Adrenal gland (tissue), 12 donors: ENCODE results near the gene ZNF121. TPM values are rescaled to one million over a fixed set of nuclear protein-coding genes. Genes with fewer than 3 reads are reported as not detected.

Experiments
- DNase-seq, 7 donors: peaks; one replicate each; pipeline ENCODE4 v3.0.0-alpha.2; 2019 to 2020
- H3K27ac ChIP-seq, 5 donors: fragments of 200-600 bp; sonication (generic) in 4 of 5; 1 replicate in 3 of 5; 2 replicates in 2 of 5; pipeline versions ENCODE4 v1.5.1 to v1.8.0; 2016 to 2020; ENCODE audit warnings: mild to moderate bottlenecking in 1 of 5
- H3K27me3 ChIP-seq: fragments of 200-600 bp; 2 replicates; pipeline ENCODE4 v1.8.0; 2021
- H3K36me3 ChIP-seq, 2 donors: fragments of 200-600 bp; replicated peaks in 1 of 2; 1 replicate in 1 of 2; 2 replicates in 1 of 2; pipeline versions ENCODE4 v1.5.1 to v1.8.0; 2018 to 2022
- H3K4me1 ChIP-seq, 2 donors: fragments of 200-600 bp; replicated peaks in 1 of 2; 1 replicate in 1 of 2; 2 replicates in 1 of 2; pipeline versions ENCODE4 v1.5.1 to v1.8.0; 2018 to 2021
- H3K4me3 ChIP-seq, 4 donors: fragments of 200-600 bp; sonication (generic) in 3 of 4; one replicate each; pipeline ENCODE4 v1.5.1; 2016 to 2018
- H3K9me3 ChIP-seq, 3 donors: fragments of 200-600 bp; sonication (generic) in 1 of 3; replicated peaks in 1 of 3; 1 replicate in 2 of 3; 2 replicates in 1 of 3; pipeline versions ENCODE4 v1.5.1 to v1.8.0; 2016 to 2021
- POLR2A ChIP-seq, 2 donors: fragments of 450-650 bp; IDR thresholded peaks; one replicate each; pipeline ENCODE4 v1.6.1; 2017; ENCODE audit warnings: antibody characterized with exemption in 2 of 2, mild to moderate bottlenecking in 2 of 2, moderate library complexity in 1 of 2
- WGBS, 4 donors: extraction: QIAGEN DNeasy Blood & Tissue Kit in 2 of 4; methylation state at CpG; one replicate each; pipeline versions ENCODE4 v1.1.5 to v1.1.7; 2013 to 2017; 5-methylcytosine and 5-hydroxymethylcytosine counted together
- intact Hi-C, 2 donors: fragments of 100-400 bp; cut with DNase I; formaldehyde crosslinking; loops; one replicate each; pipeline versions ENCODE4 v1.14.1 to v1.15.0; 2022 to 2023
- polyA plus RNA-seq, 3 donors: library from polyadenylated mRNA; stranded (reverse); fragments of 200-250 nt in 2 of 3; fragments of 350-450 nt in 1 of 3; fragmentation: Illumina TruSeq in 1 of 3; extraction: RNeasy Lipid Tissue Mini Kit (QIAGEN cat#74804) in 1 of 3; gene quantifications; one replicate each; pipeline ENCODE4 v1.2.3, GENCODE V29; 2013 to 2014
- total RNA-seq, 9 donors: library from RNA; depleted of rRNA in 4 of 9; stranded (reverse); fragments of >200 nt in 4 of 9; fragments of 120-200 nt in 1 of 9; fragmentation: NEBNext Ultra II Directional in 1 of 9; extraction: Animal tissue kit (Norgen Biotek cat#: 25700) in 1 of 9; gene quantifications; one replicate each; pipeline versions ENCODE4 v1.1.0 to v1.2.4, GENCODE V29; 2013 to 2023
- TF ChIP-seq, protein P1 (sequence below), 6 experiments: fragments of 450-650 bp in 4 of 6; fragments of 200-600 bp in 2 of 6; sonication (generic) in 1 of 6; IDR thresholded peaks; 1 replicate in 5 of 6; 2 replicates in 1 of 6; pipeline versions ENCODE4 v1.5.1 to v1.8.0; 2016 to 2021; ENCODE audit warnings: antibody characterized with exemption in 6 of 6, mild to moderate bottlenecking in 2 of 6, moderate library complexity in 1 of 6
- donor health status: healthy with polysubstance abuse.
- donor health status: Bipolar disorder and iron deficiency.
- donor health status: DM: yes; HTN: yes; CAD: no.
- donor health status: DM: no; HTN: no; CAD: no.
- donor health status: DM: no; HTN: no; CAD: no.
- donor health status: DM: yes; HTN: yes; CAD: no.

Gene ZNF121
- total and polyA plus RNA-seq, 12 donors, result 4.7 to 35.6 (median 19.6) TPM

GRCh38 chr19:9535934-9536333 is 48.4 kb downstream of the ZNF121 start:
- DNase-seq, result no peak
- H3K4me1 ChIP-seq, result peaks cover 4 to 18% of the 10 kb centered on the region in 2 donors
- peaks cover 0 to 23% (median 0%) of the 10 kb centered on the region in 3 donors for H3K9me3 ChIP-seq
- intact Hi-C loops, result no loop called here
- peaks cover 0 to 52% of the 10 kb centered on the region in 2 donors for H3K36me3 ChIP-seq
- TF ChIP-seq POLR2A (IDR thresholded peaks at IDR 0.05), result no peak
- TF ChIP-seq, protein P1, sequence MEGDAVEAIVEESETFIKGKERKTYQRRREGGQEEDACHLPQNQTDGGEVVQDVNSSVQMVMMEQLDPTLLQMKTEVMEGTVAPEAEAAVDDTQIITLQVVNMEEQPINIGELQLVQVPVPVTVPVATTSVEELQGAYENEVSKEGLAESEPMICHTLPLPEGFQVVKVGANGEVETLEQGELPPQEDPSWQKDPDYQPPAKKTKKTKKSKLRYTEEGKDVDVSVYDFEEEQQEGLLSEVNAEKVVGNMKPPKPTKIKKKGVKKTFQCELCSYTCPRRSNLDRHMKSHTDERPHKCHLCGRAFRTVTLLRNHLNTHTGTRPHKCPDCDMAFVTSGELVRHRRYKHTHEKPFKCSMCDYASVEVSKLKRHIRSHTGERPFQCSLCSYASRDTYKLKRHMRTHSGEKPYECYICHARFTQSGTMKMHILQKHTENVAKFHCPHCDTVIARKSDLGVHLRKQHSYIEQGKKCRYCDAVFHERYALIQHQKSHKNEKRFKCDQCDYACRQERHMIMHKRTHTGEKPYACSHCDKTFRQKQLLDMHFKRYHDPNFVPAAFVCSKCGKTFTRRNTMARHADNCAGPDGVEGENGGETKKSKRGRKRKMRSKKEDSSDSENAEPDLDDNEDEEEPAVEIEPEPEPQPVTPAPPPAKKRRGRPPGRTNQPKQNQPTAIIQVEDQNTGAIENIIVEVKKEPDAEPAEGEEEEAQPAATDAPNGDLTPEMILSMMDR (IDR thresholded peaks at IDR 0.05), result no peak
- no peak overlapping the region for H3K27ac ChIP-seq
- WGBS, 4 donors, result 91 to 98% (median 93%) methylated on average over 4 of the region's 4 CpGs
- no peaks in the 10 kb centered on the region for H3K27me3 ChIP-seq
- no peak overlapping the region for H3K4me3 ChIP-seq

GRCh38 chr19:9531933-9532332 is 52.4 kb downstream of the ZNF121 start:
- H3K9me3 ChIP-seq, result peaks cover 13 to 61% (median 17%) of the 10 kb centered on the region in 3 donors
- peaks cover 0 to 4% of the 10 kb centered on the region in 2 donors for H3K4me1 ChIP-seq
- peaks cover 0 to 83% of the 10 kb centered on the region in 2 donors for H3K36me3 ChIP-seq
- DNase-seq, result no peak
- TF ChIP-seq, protein P1 (IDR thresholded peaks at IDR 0.05), result no peak
- no peak for TF ChIP-seq POLR2A (IDR thresholded peaks at IDR 0.05)
- intact Hi-C loops, result no loop called here
- 97 to 100% (median 98%) methylated on average over 4 of the region's 4 CpGs for WGBS, 4 donors
- H3K27me3 ChIP-seq, result no peaks in the 10 kb centered on the region
- H3K27ac ChIP-seq, result no peak overlapping the region
- H3K4me3 ChIP-seq, result no peak overlapping the region

DNA sequence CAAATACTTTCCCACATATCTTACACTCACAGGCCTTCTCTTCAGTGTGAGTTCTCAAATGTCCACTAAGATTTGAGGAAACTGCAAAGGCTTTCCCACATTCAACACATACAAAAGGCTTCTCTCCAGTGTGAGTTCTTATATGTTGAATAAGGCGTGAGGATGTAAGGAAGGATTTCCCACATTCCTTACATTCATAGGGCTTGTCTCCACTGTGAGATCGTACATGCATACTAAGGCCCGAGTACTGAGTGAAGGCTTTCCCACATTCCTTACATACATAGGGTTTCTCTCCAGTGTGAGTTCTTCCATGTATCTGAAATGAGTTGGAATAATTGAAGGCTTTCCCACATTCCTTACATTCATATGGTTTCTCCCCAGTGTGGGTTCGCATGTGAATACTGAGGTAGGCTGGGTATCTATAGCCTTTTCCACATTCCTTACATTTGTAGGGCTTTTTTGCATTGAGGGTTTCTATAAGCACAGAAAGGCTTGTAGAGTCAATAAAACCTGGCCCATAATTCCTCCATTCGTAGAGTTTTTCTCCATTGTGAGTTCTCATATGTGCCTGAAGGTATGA is 55.5 kb downstream of the ZNF121 start:
- intact Hi-C loops, result no loop called here
- peaks cover 15 to 75% (median 28%) of the 10 kb centered on the region in 3 donors for H3K9me3 ChIP-seq
- 98 to 100% (median 99%) methylated on average over 5 of the region's 5 CpGs for WGBS, 4 donors
- H3K4me1 ChIP-seq, result no peaks in the 10 kb centered on the region
- TF ChIP-seq, protein P1 (IDR thresholded peaks at IDR 0.05), result no peak
- no peak for TF ChIP-seq POLR2A (IDR thresholded peaks at IDR 0.05)
- H3K27me3 ChIP-seq, result no peaks in the 10 kb centered on the region
- no peak for DNase-seq
- no peak overlapping the region for H3K27ac ChIP-seq
- peak overlapping the region in 1 of 4 donors; percentile 28 for H3K4me3 ChIP-seq
- peaks cover 0 to 60% of the 10 kb centered on the region in 2 donors for H3K36me3 ChIP-seq

GRCh38 chr19:9523885-9524474 is 60.3 kb downstream of the ZNF121 start:
- no peak for TF ChIP-seq POLR2A (IDR thresholded peaks at IDR 0.05)
- TF ChIP-seq, protein P1 (IDR thresholded peaks at IDR 0.05), result no peak
- intact Hi-C loops, result no loop called here
- Histone ChIP-seq H3K27me3 (no peaks in the 10 kb centered on the region), H3K4me3 (peak overlapping the region in 1 of 4 donors; percentile 26), H3K4me1 (no peaks in the 10 kb centered on the region), H3K36me3 (peaks cover 0 to 11% of the 10 kb centered on the region in 2 donors), H3K9me3 (peaks cover 16 to 75% (median 28%) of the 10 kb centered on the region in 3 donors), H3K27ac (no peak overlapping the region)
- no peak for DNase-seq
- WGBS, 4 donors, result 94 to 100% (median 100%) methylated on average over 1 of the region's 1 CpG

Other genes starting within 250 kb of the ZNF121 start
- 10 to 100 TPM in 1 of 9 donors, 1 to 10 TPM in 8; 1.7 to 35.8 (median 3.4) TPM for gene ZNF177, start 221.5 kb downstream of the ZNF121 start, total RNA-seq
- 1 to 10 TPM; 6.1 to 7.6 (median 7.1) TPM for gene ZNF177, start 221.5 kb downstream of the ZNF121 start, polyA plus RNA-seq
- 10 to 100 TPM in 8 of 9 donors, 1 to 10 TPM in 1; 7.5 to 27.2 (median 19.1) TPM for gene ZNF266, start 148.9 kb downstream of the ZNF121 start, total RNA-seq
- 10 to 100 TPM; 10.5 to 51.7 (median 48.1) TPM for gene ZNF266, start 148.9 kb downstream of the ZNF121 start, polyA plus RNA-seq
- gene ZNF560, start 85.9 kb downstream of the ZNF121 start, total RNA-seq, result under 1 TPM in 1 of 9 donors, not detected in 8; 0.06 TPM
- gene ZNF560, start 85.9 kb downstream of the ZNF121 start, polyA plus RNA-seq, result under 1 TPM in 1 of 3 donors, not detected in 2; 0.17 TPM
- 10 to 100 TPM; 10.6 to 24.8 (median 15.9) TPM for gene ZNF426, start 45.9 kb downstream of the ZNF121 start, total RNA-seq
- 1 to 10 TPM; 2.3 to 7.2 (median 3.1) TPM for gene ZNF426, start 45.9 kb downstream of the ZNF121 start, polyA plus RNA-seq
- gene ZNF561, start 36.7 kb upstream of the ZNF121 start, total RNA-seq, result 10 to 100 TPM; 17.8 to 57.9 (median 34.6) TPM
- 10 to 100 TPM; 20.1 to 28.9 (median 25.4) TPM for gene ZNF561, start 36.7 kb upstream of the ZNF121 start, polyA plus RNA-seq
- gene ZNF562, start 90.6 kb upstream of the ZNF121 start, total RNA-seq, result 10 to 100 TPM; 17.5 to 35.1 (median 27.4) TPM
- gene ZNF562, start 90.6 kb upstream of the ZNF121 start, polyA plus RNA-seq, result 10 to 100 TPM in 1 of 3 donors, 1 to 10 TPM in 2; 3.4 to 16.7 (median 7.3) TPM
- gene ZNF846, start 184.2 kb upstream of the ZNF121 start, total RNA-seq, result 10 to 100 TPM in 4 of 9 donors, 1 to 10 TPM in 5; 7.1 to 20.3 (median 9.8) TPM
- 10 to 100 TPM in 1 of 3 donors, 1 to 10 TPM in 2; 5.2 to 24.8 (median 7.9) TPM for gene ZNF846, start 184.2 kb upstream of the ZNF121 start, polyA plus RNA-seq
- 10 to 100 TPM; 12.4 to 23.7 (median 20.1) TPM for gene FBXL12, start 234.6 kb upstream of the ZNF121 start, total RNA-seq
- gene FBXL12, start 234.6 kb upstream of the ZNF121 start, polyA plus RNA-seq, result 10 to 100 TPM in 2 of 3 donors, 1 to 10 TPM in 1; 6.6 to 31.7 (median 30.6) TPM
- 100 to 1,000 TPM; 410 to 722 (median 492) TPM for gene UBL5, start 243.4 kb upstream of the ZNF121 start, total RNA-seq
- gene UBL5, start 243.4 kb upstream of the ZNF121 start, polyA plus RNA-seq, result 1,000 to 10,000 TPM in 2 of 3 donors, 100 to 1,000 TPM in 1; 352 to 2,424 (median 1,146) TPM